GM12872 (cell line): ENCODE measurements around the gene LEFTY2.

Experiments used
- CTCF ChIP-seq: IDR thresholded peaks from 3 replicates; pipeline ENCODE4 v1.5.1; 2011; ENCODE audit warnings: low read depth, mild to moderate bottlenecking, low read length, moderate library complexity; ENCODE audit not compliant: insufficient read depth

The LEFTY2 gene

GRCh38 chr1:225928186-225929175, 12.5 kb downstream of the LEFTY2 start:
- no peak for TF ChIP-seq CTCF

- TF ChIP-seq CTCF, result no peak
These were observed 14.4 kb downstream of the LEFTY2 start for GRCh38 chr1:225926551-225927113.

- no peak for TF ChIP-seq CTCF
These were observed 17.1 kb downstream of the LEFTY2 start, which contains the start of gene PYCR2 for GRCh38 chr1:225923692-225924555. Gene PYCR2 (minus strand): TSS chr1:225924250. CDS start chr1:225924110, 140 bp downstream.

GRCh38 chr1:225923381-225923691, 17.7 kb downstream of the LEFTY2 start:
- TF ChIP-seq CTCF, result no peak

GRCh38 chr1:225921734-225922709, 19.0 kb downstream of the LEFTY2 start:
- TF ChIP-seq CTCF, result no peak

- no peak for TF ChIP-seq CTCF
These were observed 21.1 kb downstream of the LEFTY2 start for GRCh38 chr1:225919906-225920305.
